Measurements from ENCODE around the gene LPAR2. TPM values are rescaled to one million over a fixed set of nuclear protein-coding genes. Genes with fewer than 3 reads are reported as not detected.

LPAR2 gene
- total RNA-seq, 1 donor from 2014 or later, result 19.2 TPM

DNA sequence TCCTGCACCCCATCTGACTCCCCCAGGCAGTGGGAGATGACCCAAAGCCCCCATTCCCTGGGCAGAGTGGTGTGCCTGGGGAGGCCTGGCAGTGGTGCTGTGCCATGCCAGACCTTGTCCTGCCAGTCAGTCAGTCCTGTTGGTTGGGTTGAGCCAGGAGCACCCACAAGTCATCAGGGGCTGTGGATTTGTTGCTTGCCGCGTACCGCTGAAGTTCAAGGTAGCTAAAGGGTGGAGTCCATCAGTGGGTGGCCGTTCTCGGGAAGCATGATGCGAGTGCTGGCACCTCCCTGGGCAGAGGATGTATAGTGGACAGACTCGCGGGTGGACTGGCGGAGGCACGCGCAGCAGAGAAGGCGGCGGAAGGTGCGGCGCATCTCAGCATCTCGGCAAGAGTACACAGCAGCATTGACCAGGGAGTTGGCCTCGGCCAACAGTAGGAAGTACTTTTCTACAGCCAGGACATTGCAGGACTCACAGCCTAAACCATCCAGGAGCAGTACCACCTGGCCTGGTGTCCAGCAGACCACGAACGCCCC is 3.9 kb downstream of the LPAR2 start:
- Histone ChIP-seq H3K4me3 (ENCODE audit: low read depth, low read length) (no peak overlapping the region), H3K27me3 (ENCODE audit: control insufficient read depth, insufficient read depth, low read length) (no peaks in the 10 kb centered on the region), H3K36me3 (ENCODE audit: control insufficient read depth, insufficient read depth, low read length) (no peaks in the 10 kb centered on the region)
- TF ChIP-seq, protein P1, sequence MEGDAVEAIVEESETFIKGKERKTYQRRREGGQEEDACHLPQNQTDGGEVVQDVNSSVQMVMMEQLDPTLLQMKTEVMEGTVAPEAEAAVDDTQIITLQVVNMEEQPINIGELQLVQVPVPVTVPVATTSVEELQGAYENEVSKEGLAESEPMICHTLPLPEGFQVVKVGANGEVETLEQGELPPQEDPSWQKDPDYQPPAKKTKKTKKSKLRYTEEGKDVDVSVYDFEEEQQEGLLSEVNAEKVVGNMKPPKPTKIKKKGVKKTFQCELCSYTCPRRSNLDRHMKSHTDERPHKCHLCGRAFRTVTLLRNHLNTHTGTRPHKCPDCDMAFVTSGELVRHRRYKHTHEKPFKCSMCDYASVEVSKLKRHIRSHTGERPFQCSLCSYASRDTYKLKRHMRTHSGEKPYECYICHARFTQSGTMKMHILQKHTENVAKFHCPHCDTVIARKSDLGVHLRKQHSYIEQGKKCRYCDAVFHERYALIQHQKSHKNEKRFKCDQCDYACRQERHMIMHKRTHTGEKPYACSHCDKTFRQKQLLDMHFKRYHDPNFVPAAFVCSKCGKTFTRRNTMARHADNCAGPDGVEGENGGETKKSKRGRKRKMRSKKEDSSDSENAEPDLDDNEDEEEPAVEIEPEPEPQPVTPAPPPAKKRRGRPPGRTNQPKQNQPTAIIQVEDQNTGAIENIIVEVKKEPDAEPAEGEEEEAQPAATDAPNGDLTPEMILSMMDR (IDR thresholded peaks at IDR 0.05; ENCODE audit: insufficient read depth, low read length, poor library complexity, severe bottlenecking), result no peak
- DNase-seq (ENCODE audit: low read depth), result no peak

DNA sequence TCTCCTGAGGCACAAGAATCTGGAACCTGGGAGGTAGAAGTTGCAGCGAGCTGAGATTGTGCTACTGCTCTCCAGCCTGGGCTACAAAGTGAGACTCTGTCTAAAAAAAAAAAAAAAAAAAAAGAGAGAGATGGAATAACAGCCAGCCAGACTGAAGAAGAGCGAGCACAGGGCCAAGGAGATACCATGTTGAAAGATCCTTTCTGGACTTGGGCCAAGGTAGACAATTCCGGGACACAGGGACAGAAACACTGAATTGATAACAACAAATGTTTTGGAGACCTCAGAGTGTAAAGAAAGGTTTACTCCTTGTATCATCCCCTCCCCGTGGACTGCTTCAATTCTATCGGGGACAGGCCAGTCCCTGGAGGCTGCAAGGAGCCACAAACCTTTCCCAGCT is 4.6 kb downstream of the LPAR2 start:
- no peak for DNase-seq (ENCODE audit: low read depth)
- TF ChIP-seq, protein P1 (IDR thresholded peaks at IDR 0.05; ENCODE audit: insufficient read depth, low read length, poor library complexity, severe bottlenecking), result no peak
- Histone ChIP-seq H3K36me3 (ENCODE audit: control insufficient read depth, insufficient read depth, low read length) (no peaks in the 10 kb centered on the region), H3K4me3 (ENCODE audit: low read depth, low read length) (no peak overlapping the region), H3K27me3 (ENCODE audit: control insufficient read depth, insufficient read depth, low read length) (no peaks in the 10 kb centered on the region)

DNA sequence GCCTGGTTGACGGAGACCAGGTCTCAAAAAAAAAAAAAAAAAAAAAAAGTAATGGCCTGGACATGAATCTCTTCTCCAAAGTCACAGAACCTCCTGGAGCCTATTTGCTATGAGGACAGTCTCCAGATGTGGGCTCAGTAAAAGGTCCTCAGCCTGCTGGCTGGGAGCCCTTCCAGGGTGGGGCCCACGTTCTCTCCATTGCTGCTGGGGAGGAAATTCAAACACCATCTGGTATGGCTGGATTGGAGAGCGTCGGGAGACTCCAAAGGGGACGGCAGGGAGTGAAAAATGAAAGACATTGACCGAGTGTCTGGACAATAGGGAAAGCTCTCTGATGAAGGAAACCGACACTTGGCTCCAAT is 8.2 kb downstream of the LPAR2 start:
- TF ChIP-seq, protein P1 (IDR thresholded peaks at IDR 0.05; ENCODE audit: insufficient read depth, low read length, poor library complexity, severe bottlenecking), result no peak
- Histone ChIP-seq H3K27me3 (ENCODE audit: control insufficient read depth, insufficient read depth, low read length) (no peaks in the 10 kb centered on the region), H3K36me3 (ENCODE audit: control insufficient read depth, insufficient read depth, low read length) (no peaks in the 10 kb centered on the region), H3K4me3 (ENCODE audit: low read depth, low read length) (no peak overlapping the region)
- no peak for DNase-seq (ENCODE audit: low read depth)

DNA sequence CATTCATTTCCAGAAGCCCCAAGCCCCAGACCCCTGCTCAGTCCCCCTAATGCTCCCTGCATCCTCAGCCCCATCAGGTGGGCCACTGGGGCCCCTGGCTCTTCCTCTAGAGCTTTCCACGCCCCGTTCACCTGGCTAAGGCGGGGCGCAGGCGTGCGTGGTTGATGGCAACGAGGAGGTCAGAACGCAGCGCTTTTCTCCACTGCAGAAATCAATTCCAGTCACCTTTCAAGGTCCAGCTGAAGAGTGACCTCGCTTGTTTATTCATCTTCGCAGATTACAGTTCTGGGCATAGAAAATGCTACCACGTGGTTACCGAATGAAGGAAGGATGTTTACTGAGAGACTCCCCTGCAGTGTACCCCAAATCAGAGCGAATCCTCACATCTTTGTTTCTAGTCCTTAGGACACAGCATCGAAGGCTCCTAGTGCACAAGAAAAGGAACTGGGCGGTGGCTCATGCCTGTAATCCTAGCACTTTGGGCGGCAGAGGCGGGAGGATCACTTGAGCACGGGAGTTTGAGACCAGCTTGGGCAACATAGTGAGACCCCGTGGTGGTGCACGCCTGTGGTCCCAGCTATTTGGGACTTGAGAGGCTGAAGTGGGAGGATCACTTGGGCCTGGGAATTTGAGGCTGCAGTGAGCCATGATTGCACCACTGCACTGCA is 8.7 kb downstream of the LPAR2 start:
- Histone ChIP-seq H3K27me3 (ENCODE audit: control insufficient read depth, insufficient read depth, low read length) (no peaks in the 10 kb centered on the region), H3K36me3 (ENCODE audit: control insufficient read depth, insufficient read depth, low read length) (no peaks in the 10 kb centered on the region), H3K4me3 (ENCODE audit: low read depth, low read length) (no peak overlapping the region)
- no peak for DNase-seq (ENCODE audit: low read depth)
- TF ChIP-seq, protein P1 (IDR thresholded peaks at IDR 0.05; ENCODE audit: insufficient read depth, low read length, poor library complexity, severe bottlenecking), result no peak

DNA sequence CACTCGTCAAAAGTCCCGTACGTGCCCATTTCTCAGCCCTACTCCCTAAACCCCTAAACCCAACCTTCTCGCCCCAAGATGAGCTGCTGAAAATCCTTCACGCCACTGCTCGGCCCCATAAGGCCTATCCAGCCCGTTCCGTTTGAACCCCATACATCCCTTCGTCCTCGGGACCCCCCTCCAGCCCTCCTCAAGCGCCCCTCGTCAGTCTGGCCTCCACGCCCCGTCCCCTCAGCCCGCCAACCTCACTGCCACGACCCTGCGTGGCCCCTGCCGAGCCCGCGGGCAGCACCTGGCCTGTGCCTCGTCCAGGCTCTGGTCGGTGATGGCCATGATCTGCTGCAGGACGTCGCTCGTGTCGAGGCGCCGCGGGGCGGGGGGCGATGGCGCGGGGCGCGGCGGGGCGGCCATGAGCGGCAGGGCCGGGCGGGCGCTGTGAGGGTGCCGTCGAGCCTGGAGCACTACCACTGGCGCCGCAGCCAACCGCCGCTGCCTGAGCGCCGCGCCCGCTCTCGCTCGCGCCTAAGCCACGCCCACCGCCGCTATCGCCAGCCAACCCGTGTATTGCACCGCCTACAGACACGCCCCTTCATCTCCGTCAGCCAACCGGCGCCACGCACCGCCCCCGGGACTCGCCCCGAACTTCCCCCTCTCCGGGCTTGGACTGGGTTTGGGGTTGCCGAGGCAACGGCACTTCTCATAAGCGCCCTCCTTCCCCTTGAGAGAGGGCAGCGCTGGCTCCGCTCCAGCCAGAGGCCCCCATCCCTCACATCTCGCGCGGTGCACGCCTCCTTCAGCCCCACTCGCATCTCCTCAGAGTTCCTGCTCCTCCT is 9.6 kb downstream of the LPAR2 start, which contains the start of gene PBX4:
TSS of gene PBX4 (minus strand) at position 469 of the 833 bp plus-strand sequence. CDS start at position 411, 58 bp downstream.
- no peaks in the 10 kb centered on the region for H3K36me3 ChIP-seq (ENCODE audit: control insufficient read depth, insufficient read depth, low read length)
- TF ChIP-seq, protein P1 (IDR thresholded peaks at IDR 0.05; ENCODE audit: insufficient read depth, low read length, poor library complexity, severe bottlenecking), result no peak
- DNase-seq (ENCODE audit: low read depth), result no peak
- no peaks in the 10 kb centered on the region for H3K27me3 ChIP-seq (ENCODE audit: control insufficient read depth, insufficient read depth, low read length)
- H3K4me3 ChIP-seq (ENCODE audit: low read depth, low read length), result peak within 1 kb of the TSS; percentile 44
